ENCODE data around the gene GALNT18.

Gene GALNT18

DNA sequence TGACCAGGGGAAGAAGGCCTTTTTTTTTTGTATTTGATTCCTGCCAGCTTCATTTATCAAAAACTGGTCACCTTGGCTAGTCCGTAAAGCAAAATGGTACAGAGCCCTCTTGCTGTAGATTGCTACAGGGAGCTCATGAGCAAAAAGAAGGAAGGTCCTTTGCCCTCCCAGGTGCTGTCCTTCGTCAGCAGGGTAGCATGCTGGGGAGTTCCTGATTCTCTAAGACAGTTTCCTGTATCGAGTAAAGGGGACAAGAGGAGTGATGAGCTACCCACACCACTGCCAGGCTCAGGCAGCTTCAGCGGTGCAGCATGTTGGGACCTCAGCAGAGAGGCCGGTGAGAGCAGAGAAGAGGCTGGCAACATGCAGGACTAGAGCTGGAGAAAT, 200.9 kb downstream of the GALNT18 start:
- TF ChIP-seq, protein P1, sequence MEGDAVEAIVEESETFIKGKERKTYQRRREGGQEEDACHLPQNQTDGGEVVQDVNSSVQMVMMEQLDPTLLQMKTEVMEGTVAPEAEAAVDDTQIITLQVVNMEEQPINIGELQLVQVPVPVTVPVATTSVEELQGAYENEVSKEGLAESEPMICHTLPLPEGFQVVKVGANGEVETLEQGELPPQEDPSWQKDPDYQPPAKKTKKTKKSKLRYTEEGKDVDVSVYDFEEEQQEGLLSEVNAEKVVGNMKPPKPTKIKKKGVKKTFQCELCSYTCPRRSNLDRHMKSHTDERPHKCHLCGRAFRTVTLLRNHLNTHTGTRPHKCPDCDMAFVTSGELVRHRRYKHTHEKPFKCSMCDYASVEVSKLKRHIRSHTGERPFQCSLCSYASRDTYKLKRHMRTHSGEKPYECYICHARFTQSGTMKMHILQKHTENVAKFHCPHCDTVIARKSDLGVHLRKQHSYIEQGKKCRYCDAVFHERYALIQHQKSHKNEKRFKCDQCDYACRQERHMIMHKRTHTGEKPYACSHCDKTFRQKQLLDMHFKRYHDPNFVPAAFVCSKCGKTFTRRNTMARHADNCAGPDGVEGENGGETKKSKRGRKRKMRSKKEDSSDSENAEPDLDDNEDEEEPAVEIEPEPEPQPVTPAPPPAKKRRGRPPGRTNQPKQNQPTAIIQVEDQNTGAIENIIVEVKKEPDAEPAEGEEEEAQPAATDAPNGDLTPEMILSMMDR (conservative IDR thresholded peaks at IDR 0.05; ENCODE audit: low read depth, low read length), result no peak
- Histone ChIP-seq H3K9ac (no peak overlapping the region), H3K4me2 (no peak overlapping the region), H3K79me2 (ENCODE audit: insufficient read depth, low read depth) (no peaks in the 10 kb centered on the region), H3K4me1 (ENCODE audit: low read depth, poor library complexity, severe bottlenecking) (peaks cover 19% of the 10 kb centered on the region), H4K20me1 (ENCODE audit: insufficient read depth) (no peaks in the 10 kb centered on the region), H2AFZ (ENCODE audit: low read depth) (no peak overlapping the region), H3K4me3 (IDR thresholded peaks at IDR 0.05; ENCODE audit: insufficient read depth, low read depth, low read length) (no peak overlapping the region), H3K36me3 (ENCODE audit: insufficient read depth) (no peaks in the 10 kb centered on the region), H3K27ac (no peak overlapping the region), H3K27me3 (ENCODE audit: insufficient read depth, low read depth) (no peaks in the 10 kb centered on the region)

DNA sequence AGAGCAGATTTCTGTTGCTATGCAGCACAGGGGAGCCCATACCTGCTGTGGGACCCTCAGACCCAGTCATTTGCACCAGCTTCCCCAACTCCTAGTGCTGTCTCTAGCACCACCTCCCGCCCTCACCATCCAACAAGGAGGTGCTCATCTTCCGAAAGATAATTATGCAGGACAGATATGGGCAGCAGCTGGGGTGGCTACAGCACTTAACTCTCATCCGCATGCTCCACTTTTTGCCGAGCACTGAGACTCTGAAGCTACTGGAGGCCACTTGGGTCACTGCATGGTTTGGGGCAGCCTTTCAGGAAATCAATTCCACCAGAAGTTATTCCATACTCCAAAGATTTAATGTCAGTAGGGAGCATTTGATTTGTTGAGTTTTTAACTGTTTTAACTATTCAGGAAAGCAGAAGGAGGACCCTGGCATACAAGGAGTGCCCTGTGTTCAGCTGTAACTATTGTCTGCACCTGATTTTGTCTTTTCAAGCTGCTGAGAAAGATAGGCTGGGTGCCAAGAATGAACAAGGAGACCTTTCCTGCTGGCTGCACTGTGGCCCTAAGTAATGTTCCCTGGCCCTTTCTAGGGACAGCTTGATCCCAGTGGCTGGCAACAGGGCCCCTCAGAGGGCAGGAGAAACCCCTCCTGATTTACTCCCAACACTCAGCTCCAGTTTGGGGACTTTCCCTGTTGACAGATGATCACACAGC, 201.5 kb downstream of the GALNT18 start:
- no peak overlapping the region for H3K9ac ChIP-seq
- peaks cover 19% of the 10 kb centered on the region for H3K4me1 ChIP-seq (ENCODE audit: low read depth, poor library complexity, severe bottlenecking)
- no peak overlapping the region for H3K27ac ChIP-seq
- H3K4me2 ChIP-seq, result no peak overlapping the region
- H2AFZ ChIP-seq (ENCODE audit: low read depth), result no peak overlapping the region
- H4K20me1 ChIP-seq (ENCODE audit: insufficient read depth), result no peaks in the 10 kb centered on the region
- no peaks in the 10 kb centered on the region for H3K36me3 ChIP-seq (ENCODE audit: insufficient read depth)
- TF ChIP-seq, protein P1 (conservative IDR thresholded peaks at IDR 0.05; ENCODE audit: low read depth, low read length), result no peak
- no peaks in the 10 kb centered on the region for H3K27me3 ChIP-seq (ENCODE audit: insufficient read depth, low read depth)
- H3K79me2 ChIP-seq (ENCODE audit: insufficient read depth, low read depth), result no peaks in the 10 kb centered on the region
- no peak overlapping the region for H3K4me3 ChIP-seq (IDR thresholded peaks at IDR 0.05; ENCODE audit: insufficient read depth, low read depth, low read length)

DNA sequence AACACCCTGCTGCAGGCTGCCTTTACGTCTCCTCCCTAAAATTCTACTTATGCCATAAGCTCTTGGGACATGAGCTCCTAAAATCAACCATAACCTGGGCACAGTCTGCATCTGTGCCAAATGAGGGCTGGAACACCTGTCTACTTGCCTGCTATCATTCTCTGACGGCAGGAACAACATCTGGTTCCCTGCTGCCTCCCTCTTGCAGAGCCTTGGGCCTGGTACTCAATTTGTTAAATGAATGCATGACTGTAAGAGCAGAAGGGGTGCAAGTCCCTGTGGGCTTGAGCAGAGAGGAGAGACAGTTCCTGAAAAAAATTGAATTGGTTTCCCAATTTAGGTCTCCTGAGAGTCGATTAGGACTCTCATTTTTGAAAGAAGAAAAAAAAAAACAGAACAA, 202.1 kb downstream of the GALNT18 start:
- no peaks in the 10 kb centered on the region for H3K79me2 ChIP-seq (ENCODE audit: insufficient read depth, low read depth)
- no peak overlapping the region for H2AFZ ChIP-seq (ENCODE audit: low read depth)
- H3K4me3 ChIP-seq (IDR thresholded peaks at IDR 0.05; ENCODE audit: insufficient read depth, low read depth, low read length), result no peak overlapping the region
- no peak overlapping the region for H3K4me2 ChIP-seq
- TF ChIP-seq, protein P1 (conservative IDR thresholded peaks at IDR 0.05; ENCODE audit: low read depth, low read length), result no peak
- no peaks in the 10 kb centered on the region for H4K20me1 ChIP-seq (ENCODE audit: insufficient read depth)
- H3K9ac ChIP-seq, result no peak overlapping the region
- H3K4me1 ChIP-seq (ENCODE audit: low read depth, poor library complexity, severe bottlenecking), result peaks cover 19% of the 10 kb centered on the region
- no peak overlapping the region for H3K27ac ChIP-seq
- H3K36me3 ChIP-seq (ENCODE audit: insufficient read depth), result no peaks in the 10 kb centered on the region
- H3K27me3 ChIP-seq (ENCODE audit: insufficient read depth, low read depth), result no peaks in the 10 kb centered on the region

DNA sequence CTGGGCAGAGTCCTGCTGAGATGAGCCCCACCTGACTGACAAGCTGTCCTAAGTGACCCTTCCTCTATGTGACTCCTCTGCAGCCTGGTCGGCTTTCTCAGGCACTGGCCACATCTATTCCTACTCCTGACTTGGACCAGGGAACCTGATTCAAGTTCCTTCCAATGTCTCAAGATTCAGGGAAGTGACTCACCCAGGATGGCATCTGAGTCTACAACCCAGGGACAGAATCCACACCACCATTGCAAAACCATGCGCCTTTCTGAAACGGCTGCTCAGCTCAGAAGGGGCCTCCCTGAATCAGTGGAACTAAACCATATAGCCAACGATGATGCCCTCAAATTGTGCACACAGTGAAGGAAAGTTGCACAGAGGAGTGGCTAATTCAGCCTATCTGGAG, 204.9 kb downstream of the GALNT18 start:
- no peak overlapping the region for H2AFZ ChIP-seq (ENCODE audit: low read depth)
- no peaks in the 10 kb centered on the region for H3K27me3 ChIP-seq (ENCODE audit: insufficient read depth, low read depth)
- H3K4me1 ChIP-seq (ENCODE audit: low read depth, poor library complexity, severe bottlenecking), result peaks cover 19% of the 10 kb centered on the region
- no peak overlapping the region for H3K4me3 ChIP-seq (IDR thresholded peaks at IDR 0.05; ENCODE audit: insufficient read depth, low read depth, low read length)
- no peak overlapping the region for H3K27ac ChIP-seq
- no peaks in the 10 kb centered on the region for H3K36me3 ChIP-seq (ENCODE audit: insufficient read depth)
- TF ChIP-seq, protein P1 (conservative IDR thresholded peaks at IDR 0.05; ENCODE audit: low read depth, low read length), result no peak
- H3K4me2 ChIP-seq, result peak overlapping the region; percentile 74
- H4K20me1 ChIP-seq (ENCODE audit: insufficient read depth), result no peaks in the 10 kb centered on the region
- H3K9ac ChIP-seq, result no peak overlapping the region
- no peaks in the 10 kb centered on the region for H3K79me2 ChIP-seq (ENCODE audit: insufficient read depth, low read depth)

All from KMS-11 (cell line).